ENCODE data around the gene GCC1.

DNA sequence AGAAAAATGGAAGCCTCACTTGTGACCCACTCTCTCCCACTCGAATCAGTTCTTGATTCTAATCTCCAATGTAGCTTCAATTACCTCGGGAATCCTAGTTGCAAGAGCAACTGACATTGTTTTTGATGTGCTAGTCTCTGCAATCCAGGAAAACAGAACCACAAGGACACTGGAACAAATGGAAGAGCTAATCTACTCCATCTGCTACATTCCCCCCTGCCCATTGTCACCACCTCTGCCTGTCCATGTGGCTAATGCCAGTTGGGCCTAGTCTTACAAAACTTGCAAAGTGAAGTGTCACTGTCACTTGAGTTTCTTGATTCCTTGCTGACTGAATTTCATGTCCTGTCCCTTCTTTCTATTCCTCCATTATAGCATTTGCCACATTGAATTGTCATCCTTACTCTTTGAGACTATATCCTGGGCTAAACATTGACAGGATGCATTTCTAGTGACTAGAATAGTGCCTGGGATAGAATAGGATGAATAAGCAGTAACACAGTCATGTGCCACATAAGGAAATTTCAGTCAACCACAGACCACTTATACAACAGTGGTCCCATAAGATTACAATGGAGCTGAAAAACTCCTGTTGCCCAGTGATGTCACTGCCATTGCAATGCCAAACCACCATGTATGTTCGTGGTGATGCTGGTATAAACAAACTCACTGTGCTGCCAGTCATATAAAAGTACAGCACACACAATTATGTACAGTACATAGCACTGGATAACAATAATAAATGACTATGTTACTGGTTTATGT, 13.5 kb downstream of the GCC1 start:
- no peak for TF ChIP-seq POLR2AphosphoS5 (IDR thresholded peaks at IDR 0.05)
- TF ChIP-seq CTCF (IDR thresholded peaks at IDR 0.05 in 8 of 11, conservative IDR thresholded peaks at IDR 0.05 in 3 of 11): no peak
